HepG2 (cell line): ENCODE data around the gene CEBPE. TPM values are rescaled to one million over a fixed set of nuclear protein-coding genes. Genes with fewer than 3 reads are reported as not detected.

Experiments
- ATAC-seq: fragments of 200-7000 bp; cut with Tn5 transposase; 3 replicates; pipeline ENCODE4 v1.9.1; 2020; ENCODE audit warnings: mild to moderate bottlenecking, moderate library complexity
- BruUV-seq: library from RNA; stranded (reverse); fragments of 400-500 nt; replicated peaks from 2 replicates; lab custom pipeline; 2021; lab: Mats Ljungman, UMichigan
- CTCF ChIA-PET: fragments of 300-600 bp; formaldehyde crosslinking; extraction: SDS; loops from one replicate; lab custom pipeline; 2021; ENCODE audit warnings: low total read pairs, inconsistent platforms, low intra/inter-chr PET ratio; lab: Yijun Ruan, JAX
- POLR2A ChIA-PET: fragments of 350-600 bp; sonication (Branson Sonifier 250); formaldehyde crosslinking; loops from one replicate; lab custom pipeline; 2020; ENCODE audit warnings: antibody characterized with exemption, inconsistent platforms; lab: Yijun Ruan, JAX
- DNase-seq: peaks from one replicate; pipeline ENCODE4 v3.0.0-alpha.2; 2015; ENCODE audit warnings: low spot score
- FAIRE-seq: peaks from 3 replicates; lab custom pipeline; 2011; peaks lifted over from hg19 to GRCh38; lab: Jason Lieb, UNC
- H2AFZ ChIP-seq: one replicate; pipeline ENCODE4 v1.6.1; 2011; ENCODE audit warnings: low read length, inconsistent platforms
- H3K27ac ChIP-seq: fragments of 300-600 bp; 3 replicates; pipeline ENCODE4 v1.8.0; 2011; ENCODE audit warnings: mixed run types, mild to moderate bottlenecking, mixed read lengths, low read length, inconsistent platforms; ENCODE audit not compliant: insufficient read depth; ENCODE audit errors: extremely low read length
- H3K27me3 ChIP-seq, 2 experiments: fragments of 200-600 bp in 1 of 2; 2 replicates in 1 of 2; 3 replicates in 1 of 2; pipeline versions ENCODE4 v1.6.0 to v1.8.0; 2011; ENCODE audit warnings: low read length in 2 of 2, mild to moderate bottlenecking in 2 of 2, moderate library complexity in 2 of 2, inconsistent platforms in 1 of 2; ENCODE audit not compliant: insufficient read depth in 2 of 2, control insufficient read depth in 1 of 2
- H3K36me3 ChIP-seq, 2 experiments: fragments of 200-600 bp in 1 of 2; replicated peaks in 1 of 2; 2 replicates in 1 of 2; 3 replicates in 1 of 2; pipeline versions ENCODE4 v1.5.1 to v1.8.0; 2011; ENCODE audit warnings: low read length in 2 of 2, inconsistent platforms in 1 of 2; ENCODE audit not compliant: insufficient read depth in 2 of 2, control insufficient read depth in 1 of 2
- H3K4me1 ChIP-seq: 2 replicates; pipeline ENCODE4 v1.5.1; 2012; ENCODE audit warnings: low read length, inconsistent platforms; ENCODE audit not compliant: insufficient read depth
- H3K4me2 ChIP-seq: 2 replicates; pipeline ENCODE4 v1.6.0; 2011; ENCODE audit warnings: low read depth, low read length, inconsistent platforms
- H3K4me3 ChIP-seq, 3 experiments: fragments of 200-600 bp in 1 of 3; sonication (generic), shearing (Covaris generic) in 1 of 3; replicated peaks in 1 of 3; 2 replicates each; pipeline ENCODE4 v1.5.1; 2011 to 2016; ENCODE audit warnings: low read length in 3 of 3, inconsistent platforms in 2 of 3, low read depth in 2 of 3, mild to moderate bottlenecking in 2 of 3, control low read depth in 1 of 3, mixed read lengths in 1 of 3; ENCODE audit not compliant: insufficient read depth in 1 of 3
- H3K79me2 ChIP-seq: one replicate; pipeline ENCODE4 v1.6.1; 2011; ENCODE audit warnings: low read length, inconsistent platforms; ENCODE audit not compliant: insufficient read depth
- H3K9ac ChIP-seq: 2 replicates; pipeline ENCODE4 v1.6.0; 2011; ENCODE audit warnings: mild to moderate bottlenecking, low read depth, low read length, inconsistent platforms; ENCODE audit not compliant: insufficient read depth
- H3K9me3 ChIP-seq: 2 replicates; pipeline ENCODE4 v1.5.1; 2012; ENCODE audit warnings: mild to moderate bottlenecking, low read length
- H4K20me1 ChIP-seq: 2 replicates; pipeline ENCODE4 v1.6.0; 2011; ENCODE audit warnings: inconsistent platforms, mild to moderate bottlenecking, low read length, moderate library complexity; ENCODE audit not compliant: insufficient read depth
- RBFOX2 ChIP-seq: fragments of 200-400 bp; formaldehyde crosslinking; IDR thresholded peaks from 2 replicates; pipeline ENCODE4 v1.6.1; 2017; ENCODE audit warnings: low read depth, mild to moderate bottlenecking, low read length
- RBM22 ChIP-seq: fragments of 200-400 bp; formaldehyde crosslinking; optimal IDR thresholded peaks from 2 replicates; pipeline ENCODE3; 2017; ENCODE audit warnings: mild to moderate bottlenecking, low read length, moderate library complexity
- ZNF343 ChIP-seq: sonication (generic); formaldehyde crosslinking; IDR thresholded peaks from 2 replicates; pipeline ENCODE4 v1.4.0; 2020; ENCODE audit warnings: mild to moderate bottlenecking, missing genetic modification reagents
- ZNF510 ChIP-seq: sonication (generic); formaldehyde crosslinking; IDR thresholded peaks from 2 replicates; pipeline ENCODE4 v1.4.0; 2020; ENCODE audit warnings: low read depth, mild to moderate bottlenecking, missing genetic modification reagents
- WGBS: methylation state at CpG from one replicate; pipeline ENCODE4 v1.1.6; 2017; ENCODE audit warnings: low lambda C conversion rate; 5-methylcytosine and 5-hydroxymethylcytosine counted together
- in situ Hi-C: cut with HindIII; loops from 2 replicates; pipeline ENCODE4 v1.10.0; 2017; ENCODE audit warnings: low pct_unique_long_range_greater_than_20kb; ENCODE audit not compliant: extremely low pct_ligation_motif_present
- intact Hi-C: fragments of 100-400 bp; cut with micrococcal nuclease; formaldehyde crosslinking; loops from one replicate; pipeline ENCODE4 v1.10.0; 2022; ENCODE audit not compliant: unreplicated experiment
- polyA plus RNA-seq, 8 experiments: library from polyadenylated mRNA; depleted of rRNA in 3 of 8; stranded (reverse) in 7 of 8; unstranded in 1 of 8; fragments of >200 nt; fragmentation: Illumina TruSeq in 4 of 8; extraction: Trizol in 4 of 8; gene quantifications; 2 replicates each; pipeline versions ENCODE4 v1.2.1 to v1.2.3, GENCODE V29; 2011 to 2016; ENCODE audit warnings: low read depth in 4 of 8, missing spikeins in 1 of 8, mixed read lengths in 1 of 8; ENCODE audit not compliant: insufficient read depth in 1 of 8
- total RNA-seq, 5 experiments: library from RNA; depleted of rRNA; stranded (reverse); fragments of >200 nt; fragmentation: Illumina TruSeq; extraction: Trizol; gene quantifications; 2 replicates each; pipeline ENCODE4 v1.2.3, GENCODE V29; 2016; ENCODE audit warnings: low read depth in 1 of 5
- TF ChIP-seq, protein P1 (sequence below): sonication (generic); formaldehyde crosslinking; IDR thresholded peaks from 2 replicates; pipeline ENCODE4 v1.4.0; 2020; ENCODE audit warnings: mild to moderate bottlenecking, missing genetic modification reagents
- TF ChIP-seq, protein P2 (sequence below), 2 experiments: sonication (generic) in 1 of 2; formaldehyde crosslinking in 1 of 2; IDR thresholded peaks; 2 replicates each; pipeline versions ENCODE4 v1.4.0 to v1.6.1; 2018 to 2020; ENCODE audit warnings: missing genetic modification reagents in 2 of 2, borderline replicate concordance in 1 of 2, low read depth in 1 of 2, mild to moderate bottlenecking in 1 of 2, missing biosample characterization in 1 of 2

Gene CEBPE
- total and polyA plus RNA-seq, 2 of the 13 experiments (the other 11 are each of a cell fraction or from before 2014, with no cell fraction given): 0.09 to 0.11 TPM

DNA sequence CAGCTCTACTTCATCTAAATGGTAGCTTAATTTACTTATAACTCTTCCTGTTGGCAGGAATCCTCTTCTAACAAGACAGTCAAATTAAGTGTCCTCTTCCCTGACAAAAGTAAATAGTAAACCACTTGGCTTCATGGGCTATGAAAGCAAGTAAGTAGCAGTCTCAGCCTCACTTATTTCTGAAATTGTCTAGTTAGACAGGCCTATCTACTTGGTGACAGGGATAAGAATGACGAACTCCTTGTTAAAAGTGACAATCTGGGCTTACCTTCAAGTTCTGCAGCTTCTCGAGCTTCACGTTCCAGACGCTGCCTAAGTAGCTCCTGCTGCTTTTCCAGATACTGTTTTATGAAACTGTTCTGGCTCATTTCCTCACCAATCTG lies 28.8 kb downstream of the CEBPE start:
- peaks cover 21% of the 10 kb centered on the region for H3K4me1 ChIP-seq
- no peak for DNase-seq
- in situ Hi-C loops: no loop called here
- no peaks in the 10 kb centered on the region; a peak in 1 of 5 replicates for H3K27me3 ChIP-seq
- peaks cover 42 to 81% of the 10 kb centered on the region in 2 experiments for H3K36me3 ChIP-seq
- H3K79me2 ChIP-seq: peaks cover 51% of the 10 kb centered on the region
- peaks cover 28% of the 10 kb centered on the region for H4K20me1 ChIP-seq
- FAIRE-seq: no peak
- POLR2A ChIA-PET: interaction anchor here (0.9 to 3.1 kb wide), 2 partner anchors 18 to 21 kb away, joined by 3 to 11 read pairs; no protein-coding TSS in a partner anchor
- no peak overlapping the region for H3K27ac ChIP-seq
- CTCF ChIA-PET: no interaction called here
- no peak for ATAC-seq
- H3K9me3 ChIP-seq: no peaks in the 10 kb centered on the region
- H3K4me2 ChIP-seq: no peak overlapping the region
- TF ChIP-seq, protein P1, sequence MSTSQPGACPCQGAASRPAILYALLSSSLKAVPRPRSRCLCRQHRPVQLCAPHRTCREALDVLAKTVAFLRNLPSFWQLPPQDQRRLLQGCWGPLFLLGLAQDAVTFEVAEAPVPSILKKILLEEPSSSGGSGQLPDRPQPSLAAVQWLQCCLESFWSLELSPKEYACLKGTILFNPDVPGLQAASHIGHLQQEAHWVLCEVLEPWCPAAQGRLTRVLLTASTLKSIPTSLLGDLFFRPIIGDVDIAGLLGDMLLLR (CRISPR knock-in tag): no peak
- TF ChIP-seq ZNF510 (CRISPR knock-in tag) (0 out of 2 replicates have a peak, but pooled peaks have one; percentile 47), RBFOX2 (peak; percentile 54; the same call in 1 of the 2 replicates), RBM22 (peak; percentile 87), ZNF343 (no peak)
- TF ChIP-seq, protein P2, sequence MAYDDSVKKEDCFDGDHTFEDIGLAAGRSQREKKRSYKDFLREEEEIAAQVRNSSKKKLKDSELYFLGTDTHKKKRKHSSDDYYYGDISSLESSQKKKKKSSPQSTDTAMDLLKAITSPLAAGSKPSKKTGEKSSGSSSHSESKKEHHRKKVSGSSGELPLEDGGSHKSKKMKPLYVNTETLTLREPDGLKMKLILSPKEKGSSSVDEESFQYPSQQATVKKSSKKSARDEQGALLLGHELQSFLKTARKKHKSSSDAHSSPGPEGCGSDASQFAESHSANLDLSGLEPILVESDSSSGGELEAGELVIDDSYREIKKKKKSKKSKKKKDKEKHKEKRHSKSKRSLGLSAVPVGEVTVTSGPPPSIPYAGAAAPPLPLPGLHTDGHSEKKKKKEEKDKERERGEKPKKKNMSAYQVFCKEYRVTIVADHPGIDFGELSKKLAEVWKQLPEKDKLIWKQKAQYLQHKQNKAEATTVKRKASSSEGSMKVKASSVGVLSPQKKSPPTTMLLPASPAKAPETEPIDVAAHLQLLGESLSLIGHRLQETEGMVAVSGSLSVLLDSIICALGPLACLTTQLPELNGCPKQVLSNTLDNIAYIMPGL (CRISPR knock-in tag; IDR thresholded peaks at IDR 0.05; ENCODE audit: borderline replicate concordance in 1 of 2, low read depth in 1 of 2): 0 out of 4 replicates have a peak, but pooled peaks of 1 of the 2 experiments have one; percentile 21
- 98% methylated on average over 4 of the region's 4 CpGs for WGBS
- H3K9ac ChIP-seq: no peak overlapping the region
- no peak overlapping the region for H2AFZ ChIP-seq
- BruUV-seq: no TSS peak
- intact Hi-C loops: loop anchor here (10.0 kb wide), 1 partner anchor 1025 kb away; the partner anchor contains the start of genes DCAF11 and NRL
- H3K4me3 ChIP-seq: no peak overlapping the region
